PC-3 (cell line): ENCODE results near the gene SMPD1. TPM values are rescaled to one million over a fixed set of nuclear protein-coding genes. Genes with fewer than 3 reads are reported as not detected.

Experiments used
- ATAC-seq: fragments of 200-7000 bp; cut with Tn5 transposase; 2 replicates; pipeline ENCODE4 v1.9.1; 2020; ENCODE audit warnings: mild to moderate bottlenecking, moderate library complexity
- BruUV-seq: library from RNA; stranded (reverse); fragments of 400-500 nt; replicated peaks from 2 replicates; lab custom pipeline; 2021; lab: Mats Ljungman, UMichigan
- CTCF ChIA-PET: fragments of 300-600 bp; sonication (Branson Sonifier 250); formaldehyde crosslinking; loops from one replicate; lab custom pipeline; 2022; ENCODE audit warnings: antibody characterized with exemption; lab: Charles Lee
- POLR2A ChIA-PET: fragments of 300-600 bp; sonication (Branson Sonifier 250); formaldehyde crosslinking; loops from one replicate; lab custom pipeline; 2022; ENCODE audit warnings: antibody characterized with exemption; ENCODE audit not compliant: unreplicated experiment; lab: Charles Lee
- DNase-seq: peaks from one replicate; pipeline ENCODE4 v3.0.0-alpha.2; 2015
- H2AFZ ChIP-seq: fragments of 300-600 bp; sonication (generic); 2 replicates; pipeline ENCODE4 v1.6.0; 2016; ENCODE audit warnings: antibody characterized with exemption, low read length
- H3F3A ChIP-seq: fragments of 300-600 bp; sonication (generic); one replicate; pipeline ENCODE4 v1.6.0; 2017; ENCODE audit warnings: antibody characterized with exemption, low read length, control low read depth, mild to moderate bottlenecking; ENCODE audit not compliant: unreplicated experiment
- H3K27ac ChIP-seq: fragments of 300-600 bp; sonication (generic); 2 replicates; pipeline ENCODE4 v1.5.1; 2016; ENCODE audit warnings: mild to moderate bottlenecking, low read length
- H3K27me3 ChIP-seq: fragments of 300-600 bp; sonication (generic); 2 replicates; pipeline ENCODE4 v1.6.1; 2016; ENCODE audit warnings: low read length, mixed read lengths
- H3K36me3 ChIP-seq: fragments of 300-600 bp; sonication (generic); 2 replicates; pipeline ENCODE4 v1.6.1; 2016; ENCODE audit warnings: low read depth, mixed run types, low read length, mixed read lengths
- H3K4me1 ChIP-seq: fragments of 300-600 bp; sonication (generic); 2 replicates; pipeline ENCODE4 v1.5.1; 2016; ENCODE audit warnings: low read length; ENCODE audit not compliant: insufficient read depth
- H3K4me2 ChIP-seq: fragments of 300-600 bp; sonication (generic); 2 replicates; pipeline ENCODE4 v1.6.0; 2016; ENCODE audit warnings: low read length
- H3K4me3 ChIP-seq: fragments of 300-600 bp; sonication (generic); 2 replicates; pipeline ENCODE4 v1.5.1; 2016; ENCODE audit warnings: mild to moderate bottlenecking, low read length, mixed read lengths
- H3K79me2 ChIP-seq: fragments of 300-600 bp; sonication (generic); 2 replicates; pipeline ENCODE4 v1.6.1; 2017; ENCODE audit warnings: low read length, mixed read lengths
- H3K9ac ChIP-seq: fragments of 300-600 bp; sonication (generic); 2 replicates; pipeline ENCODE4 v1.6.0; 2016; ENCODE audit warnings: mild to moderate bottlenecking, low read length
- H3K9me2 ChIP-seq: fragments of 300-600 bp; sonication (generic); replicated peaks from 2 replicates; pipeline ENCODE4 v1.6.1; 2016; ENCODE audit warnings: mixed run types, low read length, mixed read lengths
- H3K9me3 ChIP-seq: fragments of 300-600 bp; sonication (generic); 2 replicates; pipeline ENCODE4 v1.6.1; 2016; ENCODE audit warnings: low read length, mixed read lengths
- H4K20me1 ChIP-seq: fragments of 300-600 bp; sonication (generic); 2 replicates; pipeline ENCODE4 v1.6.1; 2016; ENCODE audit warnings: low read length, mixed read lengths
- EZH2 ChIP-seq: fragments of 300-600 bp; sonication (generic); IDR thresholded peaks from one replicate; pipeline ENCODE4 v1.6.1; 2017; ENCODE audit warnings: antibody characterized with exemption, mild to moderate bottlenecking, low read length; ENCODE audit not compliant: unreplicated experiment
- EZH2phosphoT487 ChIP-seq: fragments of 300-600 bp; sonication (generic); IDR thresholded peaks from 2 replicates; pipeline ENCODE4 v1.6.1; 2018; ENCODE audit warnings: mild to moderate bottlenecking, antibody characterized with exemption, low read length, borderline replicate concordance
- intact Hi-C: fragments of 100-400 bp; cut with micrococcal nuclease; formaldehyde crosslinking; loops from 2 replicates; pipeline ENCODE4 v1.9.0; 2023
- total RNA-seq: library from RNA; depleted of rRNA; stranded (reverse); fragments of >200 nt; gene quantifications from 2 replicates; pipeline ENCODE4 v1.2.3, GENCODE V29; 2014
- TF ChIP-seq, protein P1 (sequence below): fragments of 300-600 bp; sonication (generic); conservative IDR thresholded peaks from 2 replicates; pipeline ENCODE4 v1.5.1; 2017; ENCODE audit warnings: antibody characterized with exemption, low read depth, mild to moderate bottlenecking, low read length

SMPD1 gene
- total RNA-seq, 1 experiment from 2014 or later, result 12.1 TPM

DNA sequence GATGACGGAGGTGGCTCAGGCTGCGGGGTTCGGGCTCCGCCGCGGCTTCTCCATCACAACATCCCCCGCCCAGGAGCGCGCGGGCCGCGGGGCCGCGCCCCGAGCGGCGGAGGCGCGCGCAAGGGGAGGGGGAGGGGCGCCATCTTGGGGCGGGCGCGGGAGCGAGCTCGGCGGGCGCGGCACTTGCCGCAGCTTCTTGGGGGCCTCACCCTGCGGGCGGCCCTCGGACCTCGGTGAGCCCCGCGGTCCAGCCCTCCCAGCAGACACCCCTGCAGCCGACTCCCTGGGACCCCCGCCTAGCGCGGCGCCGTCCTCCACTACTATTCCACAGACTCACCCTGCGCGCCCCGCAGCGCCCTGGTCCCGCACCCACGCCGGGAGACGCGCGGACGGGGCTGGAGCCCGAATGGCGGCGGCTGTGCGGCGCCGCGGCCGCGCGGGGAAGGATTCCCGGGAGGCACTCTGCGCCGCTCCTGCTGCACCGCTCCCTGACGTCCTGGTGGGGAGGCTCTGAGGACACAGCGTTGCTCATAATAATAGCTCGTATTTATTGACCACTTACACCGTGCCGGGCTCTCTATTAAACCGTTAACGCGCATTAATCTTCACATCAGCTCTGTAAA, 28.8 kb downstream of the SMPD1 start, which contains the start of gene APBB1:
Gene APBB1, minus strand, starts transcription at position 86 of the 623 bp plus-strand sequence. CDS start 7,747 bp downstream, outside the sequence.
- ATAC-seq (peak; percentile 83), DNase-seq (peak; percentile 63)
- Histone ChIP-seq H2AFZ (peak within 1 kb of the TSS; percentile 97), H3K27ac (no peak within 1 kb of the TSS), H3K9me2 (no peaks in the 10 kb centered on the region), H3F3A (no peaks in the 10 kb centered on the region), H3K9ac (peak within 1 kb of the TSS; percentile 67), H3K27me3 (no peaks in the 10 kb centered on the region), H3K79me2 (no peaks in the 10 kb centered on the region), H4K20me1 (no peaks in the 10 kb centered on the region), H3K4me1 (peaks cover 4% of the 10 kb centered on the region; the same call in 1 of the 2 replicates), H3K9me3 (no peaks in the 10 kb centered on the region), H3K4me3 (peak within 1 kb of the TSS; percentile 90), H3K36me3 (no peaks in the 10 kb centered on the region), H3K4me2 (peak within 1 kb of the TSS; percentile 86)
- POLR2A ChIA-PET, result interaction anchor here (0.6 to 0.7 kb wide), 4 partner anchors 29 to 264 kb away, joined by 3 to 20 read pairs (median 3); partner anchors contain the start of genes MRPL17 and SMPD1
- intact Hi-C loops, result loop anchor here (2.0 kb wide), 1 partner anchor 28 kb away; the partner anchor contains the start of gene SMPD1
- no TSS peak for BruUV-seq
- TF ChIP-seq, protein P1, sequence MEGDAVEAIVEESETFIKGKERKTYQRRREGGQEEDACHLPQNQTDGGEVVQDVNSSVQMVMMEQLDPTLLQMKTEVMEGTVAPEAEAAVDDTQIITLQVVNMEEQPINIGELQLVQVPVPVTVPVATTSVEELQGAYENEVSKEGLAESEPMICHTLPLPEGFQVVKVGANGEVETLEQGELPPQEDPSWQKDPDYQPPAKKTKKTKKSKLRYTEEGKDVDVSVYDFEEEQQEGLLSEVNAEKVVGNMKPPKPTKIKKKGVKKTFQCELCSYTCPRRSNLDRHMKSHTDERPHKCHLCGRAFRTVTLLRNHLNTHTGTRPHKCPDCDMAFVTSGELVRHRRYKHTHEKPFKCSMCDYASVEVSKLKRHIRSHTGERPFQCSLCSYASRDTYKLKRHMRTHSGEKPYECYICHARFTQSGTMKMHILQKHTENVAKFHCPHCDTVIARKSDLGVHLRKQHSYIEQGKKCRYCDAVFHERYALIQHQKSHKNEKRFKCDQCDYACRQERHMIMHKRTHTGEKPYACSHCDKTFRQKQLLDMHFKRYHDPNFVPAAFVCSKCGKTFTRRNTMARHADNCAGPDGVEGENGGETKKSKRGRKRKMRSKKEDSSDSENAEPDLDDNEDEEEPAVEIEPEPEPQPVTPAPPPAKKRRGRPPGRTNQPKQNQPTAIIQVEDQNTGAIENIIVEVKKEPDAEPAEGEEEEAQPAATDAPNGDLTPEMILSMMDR, result 0 out of 2 replicates have a peak, but pooled peaks have one; percentile 9
- TF ChIP-seq EZH2, result no peak
- CTCF ChIA-PET, result interaction anchor here (0.6 to 1.4 kb wide), 6 partner anchors 18 to 56 kb away, joined by 3 to 6 read pairs (median 4); partner anchors contain the start of gene TRIM3

DNA sequence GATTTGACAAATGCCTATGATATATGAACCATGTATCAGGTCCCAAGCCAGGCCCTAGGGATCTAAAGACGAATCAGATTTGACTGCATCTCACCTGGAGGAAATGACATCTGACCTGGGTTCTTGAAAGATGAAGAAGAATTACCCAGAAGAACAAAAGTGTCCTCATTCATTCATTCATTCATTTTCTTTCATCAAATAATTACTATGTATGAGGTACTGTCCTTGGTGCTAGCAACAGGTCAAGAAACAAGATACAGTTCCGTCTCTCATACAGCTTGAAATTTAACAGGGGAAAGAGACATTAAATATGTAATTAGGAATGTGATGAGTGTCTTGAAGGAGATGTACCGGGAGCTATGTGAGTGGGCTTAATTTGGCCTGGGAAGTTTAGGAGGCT, 30.4 kb downstream of the SMPD1 start:
- Histone ChIP-seq H3K9me3 (no peaks in the 10 kb centered on the region), H3K79me2 (no peaks in the 10 kb centered on the region), H3F3A (no peaks in the 10 kb centered on the region), H4K20me1 (no peaks in the 10 kb centered on the region), H3K4me2 (no peak overlapping the region), H3K9me2 (no peaks in the 10 kb centered on the region), H3K36me3 (no peaks in the 10 kb centered on the region), H3K27ac (no peak overlapping the region), H3K4me3 (no peak overlapping the region), H3K4me1 (peaks cover 4% of the 10 kb centered on the region; the same call in 1 of the 2 replicates), H3K27me3 (no peaks in the 10 kb centered on the region), H3K9ac (no peak overlapping the region), H2AFZ (no peak overlapping the region)
- DNase-seq (no peak), ATAC-seq (no peak)
- ChIA-PET POLR2A (interaction anchor here (0.6 kb wide), 1 partner anchor 11 kb away, joined by 3 read pairs; no protein-coding TSS in a partner anchor), CTCF (no interaction called here)
- intact Hi-C loops, result no loop called here
- no peak for TF ChIP-seq EZH2phosphoT487
- TF ChIP-seq, protein P1, result no peak
- no peak for TF ChIP-seq EZH2
- BruUV-seq, result no TSS peak

DNA sequence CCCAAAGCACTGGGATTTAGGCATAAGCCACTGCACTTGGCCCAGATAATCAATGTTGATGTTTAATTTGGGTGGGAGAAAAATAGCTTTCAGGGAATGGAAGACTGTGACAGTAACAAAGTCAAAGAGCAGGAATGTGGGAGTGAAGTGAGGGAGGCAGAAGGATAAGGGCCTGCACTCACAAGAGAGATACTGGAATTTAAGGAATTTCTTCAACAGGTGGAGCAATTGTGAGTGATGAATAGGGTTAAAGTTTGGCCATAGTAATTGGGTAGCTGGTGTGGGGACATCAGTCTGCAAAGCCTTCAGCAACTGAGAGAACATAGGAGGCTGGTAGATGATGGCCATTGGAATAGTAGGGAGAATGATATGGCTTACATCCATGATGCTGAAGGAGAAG, 37.2 kb downstream of the SMPD1 start:
- Histone ChIP-seq H3K9ac (no peak overlapping the region), H2AFZ (no peak overlapping the region), H3K4me2 (no peak overlapping the region), H4K20me1 (no peaks in the 10 kb centered on the region), H3K27ac (no peak overlapping the region), H3K4me3 (no peak overlapping the region), H3K36me3 (no peaks in the 10 kb centered on the region), H3K4me1 (peaks cover 14% of the 10 kb centered on the region), H3F3A (no peaks in the 10 kb centered on the region), H3K9me3 (no peaks in the 10 kb centered on the region), H3K9me2 (no peaks in the 10 kb centered on the region), H3K27me3 (no peaks in the 10 kb centered on the region), H3K79me2 (no peaks in the 10 kb centered on the region)
- TF ChIP-seq, protein P1, result no peak
- TF ChIP-seq EZH2 (no peak), EZH2phosphoT487 (no peak)
- CTCF ChIA-PET, result interaction anchor here (0.5 kb wide), 1 partner anchor 13 kb away, joined by 4 read pairs; the partner anchor contains the start of gene HPX
- ATAC-seq, result no peak
- intact Hi-C loops, result no loop called here
- BruUV-seq, result no TSS peak
- no peak for DNase-seq
- POLR2A ChIA-PET, result no interaction called here
